GM06990 (cell line): ENCODE data around the gene SRPK3.

Experiments
- DNase-seq: peaks from one replicate; pipeline ENCODE4 v3.0.0-alpha.2; 2011; ENCODE audit not compliant: insufficient read length; ENCODE audit errors: extremely low read depth
- H3K27me3 ChIP-seq: replicated peaks from 2 replicates; pipeline ENCODE4 v1.6.0; 2011; ENCODE audit warnings: low read length; ENCODE audit not compliant: control insufficient read depth, insufficient read depth
- H3K36me3 ChIP-seq: 2 replicates; pipeline ENCODE4 v1.5.1; 2011; ENCODE audit warnings: low read length; ENCODE audit not compliant: control insufficient read depth, insufficient read depth
- H3K4me3 ChIP-seq: replicated peaks from 2 replicates; pipeline ENCODE4 v1.5.1; 2011; ENCODE audit warnings: low read depth, mild to moderate bottlenecking, control low read depth, low read length
- CTCF ChIP-seq: IDR thresholded peaks from 2 replicates; pipeline ENCODE4 v1.5.1; 2011; ENCODE audit warnings: low read length, control low read depth, mild to moderate bottlenecking, inconsistent platforms; ENCODE audit not compliant: insufficient read depth, poor library complexity, severe bottlenecking

The SRPK3 gene

DNA sequence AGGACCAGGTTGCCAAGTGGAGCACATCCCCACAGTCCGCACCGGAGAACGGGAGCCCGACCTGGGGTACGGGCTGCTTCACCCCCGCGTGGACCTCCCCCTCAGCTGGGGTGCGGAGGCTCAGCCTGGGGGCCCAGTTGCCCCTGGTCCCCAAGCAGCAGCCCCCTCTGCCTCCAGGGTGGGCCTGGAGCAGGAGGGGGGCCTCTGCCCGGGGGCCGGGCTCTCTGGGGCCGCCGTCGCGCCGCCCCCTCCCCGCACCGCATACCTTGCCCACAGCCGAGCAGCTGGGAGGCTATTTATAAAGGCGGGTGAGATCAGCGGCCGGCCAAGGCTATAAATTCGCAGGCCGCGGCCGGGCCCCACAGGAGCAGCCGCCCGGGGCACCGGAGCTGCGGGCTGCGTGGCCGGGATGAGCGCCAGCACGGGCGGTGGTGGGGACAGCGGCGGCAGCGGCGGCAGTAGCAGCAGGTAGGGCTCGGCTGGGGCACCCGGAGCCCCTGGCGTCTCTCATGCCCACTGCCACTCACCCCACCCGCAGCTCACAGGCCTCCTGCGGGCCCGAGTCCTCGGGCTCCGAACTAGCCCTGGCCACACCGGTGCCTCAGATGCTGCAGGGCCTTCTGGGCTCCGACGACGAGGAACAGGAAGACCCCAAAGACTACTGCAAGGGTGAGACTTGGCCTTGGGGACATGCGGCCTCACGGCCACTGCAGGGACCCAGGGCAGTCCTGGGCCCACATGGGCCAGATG is at the start of gene SRPK3:
Gene SRPK3 (plus strand): TSS at position 364 of the 750 bp plus-strand sequence. CDS start 46 bp downstream, at position 410.
- no peak for TF ChIP-seq CTCF
- Histone ChIP-seq H3K4me3 (no peak within 1 kb of the TSS), H3K36me3 (no peaks in the 10 kb centered on the region), H3K27me3 (no peaks in the 10 kb centered on the region; the same call in 1 of the 2 replicates)
- no peak for DNase-seq

DNA sequence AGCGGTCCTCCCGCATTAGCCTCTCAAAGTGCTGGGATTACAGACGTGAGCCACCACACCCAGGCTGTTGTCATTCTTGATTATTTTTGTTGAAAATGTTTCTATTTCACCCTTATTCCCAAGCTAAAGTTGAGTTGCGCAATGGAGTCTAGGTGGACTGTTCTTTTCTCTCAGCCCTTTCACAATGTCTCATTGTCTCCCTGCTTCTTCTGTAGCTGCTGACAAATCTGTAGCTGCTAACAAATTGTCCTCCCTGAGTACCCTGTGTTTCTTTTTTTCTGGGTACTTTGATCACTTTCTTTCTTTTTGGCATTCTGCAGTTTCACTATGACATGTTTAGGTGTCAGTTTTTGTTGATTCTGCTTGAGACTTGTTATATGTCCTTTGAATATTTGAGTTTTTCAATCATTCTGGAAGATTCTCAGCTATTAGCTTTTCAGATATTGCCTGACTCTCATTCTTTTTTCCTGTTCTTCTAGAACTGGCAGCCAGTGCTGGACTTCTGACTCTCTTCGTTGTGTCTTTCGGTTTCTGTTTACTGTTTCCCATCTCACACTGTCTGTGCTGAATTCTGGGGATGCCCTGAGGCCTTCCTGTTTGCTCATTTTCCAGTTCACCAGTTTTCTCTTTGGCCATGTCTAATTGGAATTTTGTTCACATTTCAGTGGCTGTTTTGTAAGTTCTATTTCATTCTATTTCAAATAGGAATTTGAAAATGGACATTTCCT is 49.6 kb upstream of the SRPK3 start:
- H3K4me3 ChIP-seq: no peak overlapping the region
- H3K36me3 ChIP-seq: no peaks in the 10 kb centered on the region
- no peaks in the 10 kb centered on the region for H3K27me3 ChIP-seq
- TF ChIP-seq CTCF: no peak
- no peak for DNase-seq

DNA sequence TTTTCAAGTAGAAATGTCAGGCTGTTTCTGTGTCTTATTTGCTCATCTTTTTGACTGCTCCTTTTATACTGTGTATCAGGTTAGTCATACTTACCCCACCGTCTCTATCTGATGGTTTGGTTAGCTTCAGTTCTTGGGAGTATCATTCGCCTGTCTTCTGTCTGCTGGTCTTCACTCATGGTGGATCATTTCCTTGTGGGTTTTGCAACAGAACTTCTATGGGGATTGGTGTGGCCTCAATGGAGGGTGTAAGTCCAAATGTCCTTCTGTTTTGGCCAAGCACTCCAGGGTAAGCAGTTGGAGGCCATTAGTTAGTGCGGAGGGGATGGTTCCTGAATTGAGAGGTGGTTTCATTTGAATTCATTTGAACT is 49.0 kb upstream of the SRPK3 start:
- Histone ChIP-seq H3K36me3 (no peaks in the 10 kb centered on the region), H3K27me3 (no peaks in the 10 kb centered on the region), H3K4me3 (no peak overlapping the region)
- no peak for DNase-seq
- TF ChIP-seq CTCF: no peak

DNA sequence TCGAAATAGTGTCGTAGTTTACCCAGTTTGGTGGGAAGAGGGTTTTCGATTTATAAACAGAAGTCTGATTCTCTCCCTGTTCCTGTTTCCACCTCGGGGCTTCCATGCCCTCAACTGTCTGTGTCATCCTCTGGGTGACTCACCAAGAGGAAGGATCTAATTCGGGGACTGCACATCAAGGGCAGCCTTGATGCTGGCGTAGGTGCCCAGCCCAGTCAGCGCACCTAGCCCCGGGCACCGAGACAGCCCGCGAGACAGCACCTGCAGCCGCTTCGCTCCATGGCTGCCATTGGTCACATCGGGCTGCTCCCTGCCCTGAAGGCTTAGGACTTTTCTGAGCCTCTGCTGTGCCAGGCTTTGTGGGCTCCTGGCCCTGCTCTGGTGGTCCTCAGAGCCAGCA is 48.4 kb upstream of the SRPK3 start:
- H3K36me3 ChIP-seq: no peaks in the 10 kb centered on the region
- no peak overlapping the region for H3K4me3 ChIP-seq
- no peaks in the 10 kb centered on the region for H3K27me3 ChIP-seq
- no peak for DNase-seq
- no peak for TF ChIP-seq CTCF

GRCh38 chrX:153733651-153734240 is 47.1 kb upstream of the SRPK3 start:
- no peak for DNase-seq
- Histone ChIP-seq H3K36me3 (no peaks in the 10 kb centered on the region), H3K27me3 (no peaks in the 10 kb centered on the region), H3K4me3 (no peak overlapping the region)
- no peak for TF ChIP-seq CTCF
